HG02610 (cell line): ENCODE data around the gene CENPF.
"Not testable (repeated sequence)": the region's sequence is repeated elsewhere in the genome, so short reads cannot be mapped to it uniquely, and the experiment has no call there.

Experiments used
- ATAC-seq: cut with Tn5 transposase; IDR thresholded peaks from one replicate; pipeline ENCODE4 v1.9.1; 2021; ENCODE audit warnings: mild to moderate bottlenecking, moderate library complexity; ENCODE audit not compliant: unreplicated experiment

CENPF gene

GRCh38 chr1:214582289-214582891, 20.6 kb upstream of the CENPF start:
- no peak for ATAC-seq

- no peak for ATAC-seq
Measured at GRCh38 chr1:214583113-214583512, 19.9 kb upstream of the CENPF start.

GRCh38 chr1:214583824-214584554, 19.0 kb upstream of the CENPF start:
- no peak for ATAC-seq

GRCh38 chr1:214584805-214585766, 17.9 kb upstream of the CENPF start:
- peak; percentile 55 for ATAC-seq

- ATAC-seq, result no peak
Measured at GRCh38 chr1:214586621-214587020, 16.4 kb upstream of the CENPF start.

GRCh38 chr1:214587165-214587564, 15.8 kb upstream of the CENPF start:
- no peak for ATAC-seq

GRCh38 chr1:214588963-214589597, 13.9 kb upstream of the CENPF start:
- ATAC-seq, result no peak

- ATAC-seq, result no peak
Measured at GRCh38 chr1:214590696-214591095, 12.3 kb upstream of the CENPF start.

GRCh38 chr1:214591918-214592317, 11.1 kb upstream of the CENPF start:
- ATAC-seq, result not testable (repeated sequence)

- ATAC-seq, result no peak
Measured at GRCh38 chr1:214593158-214593557, 9.8 kb upstream of the CENPF start.

- ATAC-seq, result no peak
Measured at GRCh38 chr1:214603819-214604252, 841 bp downstream of the CENPF start.

- no peak for ATAC-seq
Measured at GRCh38 chr1:214604523-214604922, 1.5 kb downstream of the CENPF start.

- not testable (repeated sequence) for ATAC-seq
Measured at GRCh38 chr1:214605484-214605883, 2.5 kb downstream of the CENPF start.

GRCh38 chr1:214605933-214606925, 3.2 kb downstream of the CENPF start:
- ATAC-seq, result not testable (repeated sequence)

GRCh38 chr1:214607492-214608215, 4.7 kb downstream of the CENPF start:
- not testable (repeated sequence) for ATAC-seq

GRCh38 chr1:214608216-214608783, 5.3 kb downstream of the CENPF start:
- not testable (repeated sequence) for ATAC-seq

GRCh38 chr1:214608817-214609216, 5.8 kb downstream of the CENPF start:
- ATAC-seq, result not testable (repeated sequence)

GRCh38 chr1:214609692-214610091, 6.7 kb downstream of the CENPF start:
- ATAC-seq, result no peak

- ATAC-seq, result not testable (repeated sequence)
Measured at GRCh38 chr1:214610136-214610535, 7.1 kb downstream of the CENPF start.
